ENCODE measurements around the gene COL23A1. TPM values are rescaled to one million over a fixed set of nuclear protein-coding genes. Genes with fewer than 3 reads are reported as not detected.

Gene COL23A1
- total RNA-seq (2022; extraction: Qiagen RNA extraction), result not detected in 5 replicates

GRCh38 chr5:178590141-178590923, at the start of gene COL23A1:
TSS of gene COL23A1 (minus strand) at chr5:178590393.

GRCh38 chr5:178626484-178627258, 36.5 kb upstream of the COL23A1 start, which contains the start of gene CLK4:
TSS of gene CLK4 (minus strand) at chr5:178627050. CDS start at chr5:178623416, 3,634 bp downstream.

DNA sequence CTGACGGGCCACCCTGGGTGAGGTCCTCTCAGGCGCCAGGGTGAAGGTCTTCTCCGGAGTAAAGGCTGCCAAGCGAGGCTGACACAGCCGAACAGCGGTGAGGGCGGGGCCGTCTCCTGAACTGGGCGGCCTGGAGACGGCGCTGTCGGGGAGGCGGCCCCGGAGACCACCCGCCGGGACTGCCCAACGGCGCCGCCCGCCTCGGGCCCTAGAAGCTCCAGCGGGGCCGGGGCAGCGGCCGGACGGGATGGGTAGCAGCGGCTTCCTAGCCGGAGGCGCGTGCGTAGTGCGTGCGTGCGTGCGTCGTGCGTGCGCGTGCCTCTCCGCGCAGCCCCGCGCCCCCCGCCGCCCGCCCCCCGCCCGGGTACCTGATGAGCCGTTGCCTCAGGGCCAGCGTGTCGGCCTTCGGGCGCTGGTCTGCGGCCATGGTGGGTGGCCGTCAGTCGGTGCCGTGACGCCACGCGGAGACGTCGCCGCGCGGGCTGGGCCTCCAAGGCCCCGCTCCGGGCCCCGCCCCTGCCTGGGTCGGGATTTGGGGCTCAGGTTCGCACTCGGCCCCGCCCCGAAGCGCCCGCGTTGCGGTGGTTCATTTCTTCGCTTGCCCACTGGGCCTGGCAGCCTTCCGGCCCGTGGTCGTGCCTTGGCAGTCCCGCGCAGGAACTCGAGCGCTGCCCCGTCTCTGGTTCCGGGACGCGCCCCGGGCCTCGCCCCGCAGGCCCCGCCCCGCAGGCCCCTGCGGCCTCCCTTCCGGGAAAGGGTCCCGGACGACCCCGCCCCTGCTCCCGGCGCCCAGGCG, 357.9 kb downstream of the COL23A1 start, which contains the start of gene PHYKPL:
PHYKPL (minus strand) TSS at position 679 of the 796 bp plus-strand sequence; CDS start at position 427, 252 bp downstream.

GRCh38 chr5:178204182-178204934, 385.8 kb downstream of the COL23A1 start, which contains the start of gene HNRNPAB:
TSS of gene HNRNPAB (plus strand) at chr5:178204533. CDS start at chr5:178204838, 305 bp downstream.

Other genes with a start within 250 kb of the COL23A1 start
- gene CLK4, start 36.7 kb upstream of the COL23A1 start, total RNA-seq (2022; extraction: Qiagen RNA extraction), result 9.0 to 11.9 TPM (median 9.3 TPM) in 5 replicates
- 6.2 to 9.3 TPM (median 7.5 TPM) in 5 replicates for gene ZNF354A, start 140.3 kb upstream of the COL23A1 start, total RNA-seq (2022; extraction: Qiagen RNA extraction)

All from A549 treated with CORT108297 at 1 μM for 4 hours (cell line).